Stimulated activated CD8-positive, alpha-beta memory T cell treated with anti-CD3 and anti-CD28 coated beads, Interleukin-15, amount 100 ng/mL, for 48 hours (primary cell): ENCODE data around the gene AQP6.
A peak's percentile ranks its signal among the peaks of the same experiment; 100 is the strongest.

Experiments used
- DNase-seq, 2 donors: peaks; one replicate each; pipeline ENCODE4 v3.0.0-alpha.2; 2020; ENCODE audit warnings: low read depth in 2 of 2

The AQP6 gene

GRCh38 chr12:49955899-49956662 lies 16.7 kb upstream of the AQP6 start:
- no peak for DNase-seq

- DNase-seq: no peak
Measured at GRCh38 chr12:49956663-49957569, 15.8 kb upstream of the AQP6 start.

GRCh38 chr12:49957570-49957967 lies 15.2 kb upstream of the AQP6 start:
- DNase-seq: no peak

GRCh38 chr12:49959685-49960473 lies 12.9 kb upstream of the AQP6 start:
- no peak for DNase-seq

GRCh38 chr12:49960474-49961110 lies 12.2 kb upstream of the AQP6 start:
- no peak for DNase-seq

GRCh38 chr12:49961111-49961922 lies 11.4 kb upstream of the AQP6 start, which contains the start of gene AQP5:
Gene AQP5 (plus strand): TSS chr12:49961872. CDS start chr12:49962018, 146 bp downstream.
- no peak for DNase-seq

- DNase-seq: no peak
Measured at GRCh38 chr12:49961993-49962764, 10.6 kb upstream of the AQP6 start.

- DNase-seq: no peak
Measured at GRCh38 chr12:49962861-49963765, 9.6 kb upstream of the AQP6 start.

GRCh38 chr12:49963976-49964815 lies 8.6 kb upstream of the AQP6 start:
- DNase-seq: no peak

GRCh38 chr12:49964849-49965624 lies 7.7 kb upstream of the AQP6 start:
- no peak for DNase-seq

GRCh38 chr12:49965836-49966235 lies 6.9 kb upstream of the AQP6 start:
- no peak for DNase-seq

- no peak for DNase-seq
Measured at GRCh38 chr12:49966511-49967041, 6.2 kb upstream of the AQP6 start.

GRCh38 chr12:49967042-49967776 lies 5.5 kb upstream of the AQP6 start:
- peak; percentile 78 to 80 for DNase-seq

- no peak for DNase-seq
Measured at GRCh38 chr12:49967777-49968250, 4.9 kb upstream of the AQP6 start.

GRCh38 chr12:49968471-49968870 lies 4.3 kb upstream of the AQP6 start:
- DNase-seq: no peak

- DNase-seq: no peak
Measured at GRCh38 chr12:49969027-49969426, 3.7 kb upstream of the AQP6 start.
